DMS153 treated with DMSO at 0.1 percent for 48 hours (cell line): ENCODE data around the gene YIPF2.
"Not testable (repeated sequence)": the region's sequence is repeated elsewhere in the genome, so short reads cannot be mapped to it uniquely, and the experiment has no call there.

ENCODE experiments used
- DNase-seq: peaks from one replicate; lab custom pipeline; 2025; ENCODE audit not compliant: unreplicated experiment; lab: John Stamatoyannopoulos, UW

Gene YIPF2

GRCh38 chr19:10941649-10942048 is 13.2 kb upstream of the YIPF2 start:
- not testable (repeated sequence) for DNase-seq

DNA sequence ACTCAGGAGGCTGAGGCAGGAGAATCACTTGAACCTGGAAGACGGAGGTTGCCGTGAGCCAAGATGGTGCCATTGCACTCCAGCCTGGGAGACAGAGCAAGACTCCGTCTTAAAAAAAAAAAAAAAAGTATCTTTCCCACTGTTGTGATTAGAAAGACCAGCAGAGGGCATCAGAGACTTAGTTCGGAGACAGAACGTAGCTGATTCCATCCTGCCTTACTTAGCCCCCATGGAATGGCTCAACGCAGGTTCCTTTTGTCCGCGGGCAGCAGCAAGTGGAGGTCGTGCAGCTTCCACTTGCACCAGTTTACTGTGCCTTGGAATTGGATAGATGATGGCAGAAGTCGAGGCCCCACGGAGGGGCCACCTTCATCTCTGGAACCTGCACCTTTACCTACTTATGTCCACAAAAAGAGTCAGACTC is 8.2 kb upstream of the YIPF2 start:
- peak; percentile 79 for DNase-seq

GRCh38 chr19:10935371-10936059 is 7.1 kb upstream of the YIPF2 start:
- no peak for DNase-seq

GRCh38 chr19:10929402-10929794 is 959 bp upstream of the YIPF2 start:
- DNase-seq, result no peak

GRCh38 chr19:10927730-10928562 is 493 bp downstream of the YIPF2 start:
- no peak for DNase-seq

DNA sequence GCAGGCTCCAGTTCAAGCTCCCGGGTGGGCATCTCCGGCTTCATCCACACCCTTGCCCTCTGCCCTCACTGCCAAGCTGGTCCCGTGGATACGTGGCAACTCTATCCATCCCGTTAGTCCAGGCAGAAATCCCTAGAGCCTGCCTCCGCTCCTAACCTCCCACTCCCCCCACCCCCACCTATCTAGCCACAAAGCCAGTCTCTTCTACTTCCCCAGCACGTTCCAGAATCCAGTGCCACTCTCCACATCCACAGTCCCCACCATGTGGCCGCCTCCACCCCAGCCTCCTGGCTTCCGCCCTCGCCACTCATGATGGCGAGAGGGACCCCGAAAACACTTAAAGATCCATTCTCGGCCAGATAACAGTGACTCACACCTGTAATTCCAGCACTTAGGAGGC is 3.8 kb downstream of the YIPF2 start:
- DNase-seq, result no peak

DNA sequence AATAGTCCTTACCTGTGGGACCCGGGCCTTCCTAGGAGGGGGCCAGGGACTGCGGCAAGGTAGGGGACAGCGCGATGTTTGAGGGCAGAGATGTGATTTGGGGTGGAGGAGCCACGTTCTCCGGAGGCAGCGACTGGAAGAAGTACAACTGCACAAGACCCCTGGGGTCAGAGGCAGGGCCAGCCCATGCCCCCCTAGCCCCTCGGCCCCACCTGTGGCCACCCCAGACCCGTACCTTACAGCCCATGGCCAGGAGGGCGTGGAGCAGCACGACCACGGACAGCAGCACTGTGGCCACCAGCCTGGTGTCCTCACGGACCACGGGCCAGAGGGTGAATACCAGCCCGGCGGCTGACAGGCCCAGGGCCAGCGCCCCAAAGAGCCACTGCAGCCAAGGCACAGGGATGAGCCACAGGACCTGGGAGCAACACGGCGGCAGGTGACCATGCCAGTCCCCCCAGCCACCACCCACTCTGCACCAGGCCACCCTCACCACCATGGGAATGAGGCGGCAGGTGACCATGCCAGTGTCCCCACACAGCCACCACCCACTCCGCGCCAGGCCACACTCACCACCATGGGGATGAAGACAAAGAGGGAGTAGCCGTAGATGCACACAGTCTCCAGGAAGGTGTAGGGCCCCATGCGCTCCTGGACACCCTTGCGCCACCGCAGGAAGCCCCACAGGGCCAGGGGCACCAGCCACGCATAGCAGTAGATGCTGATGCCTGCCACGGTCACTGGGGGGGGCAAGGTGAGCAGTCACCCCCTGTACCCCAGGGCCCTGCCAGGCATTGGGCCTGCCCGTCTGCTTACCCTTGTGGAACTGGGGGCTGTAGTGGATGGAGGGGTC is 5.0 kb downstream of the YIPF2 start:
- DNase-seq, result no peak

DNA sequence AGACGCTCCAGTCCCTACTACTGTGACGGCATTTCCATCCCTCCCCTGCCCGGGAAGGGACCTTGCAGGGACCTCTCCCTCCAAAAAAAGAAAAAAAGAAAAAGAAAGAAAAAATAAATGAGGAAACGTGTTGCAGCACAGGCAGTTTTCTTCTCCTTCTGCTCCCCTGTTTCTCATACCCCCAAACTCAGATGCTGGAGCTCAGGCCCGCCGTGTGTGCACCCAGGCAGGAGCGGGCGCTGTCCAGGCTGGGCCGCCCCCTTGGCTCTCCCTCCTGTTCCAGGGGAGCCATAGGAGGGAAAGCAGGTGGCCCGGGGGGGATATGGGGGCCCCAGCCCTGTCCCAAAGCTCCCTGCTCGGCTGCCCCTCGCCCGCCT is 5.8 kb downstream of the YIPF2 start:
- no peak for DNase-seq

- DNase-seq, result no peak
These were observed 6.4 kb downstream of the YIPF2 start for GRCh38 chr19:10921910-10922637.

GRCh38 chr19:10921199-10921909 is 7.1 kb downstream of the YIPF2 start:
- DNase-seq, result no peak

DNA sequence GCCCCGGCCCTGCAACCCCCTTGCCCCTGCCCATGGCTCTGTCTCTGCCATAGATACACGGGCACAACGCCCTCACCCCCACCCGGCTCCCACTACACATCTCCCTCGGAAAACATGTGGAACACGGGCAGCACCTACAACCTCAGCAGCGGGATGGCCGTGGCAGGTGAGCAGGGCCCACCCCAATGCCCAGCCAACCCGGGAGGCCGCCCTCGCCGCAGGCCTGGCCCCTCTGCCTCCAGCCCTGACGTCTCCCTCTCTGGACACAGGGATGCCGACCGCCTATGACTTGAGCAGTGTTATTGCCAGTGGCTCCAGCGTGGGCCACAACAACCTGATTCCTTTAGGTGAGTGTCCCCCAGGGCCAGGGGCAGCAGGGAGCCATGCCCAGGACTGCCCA is 7.7 kb downstream of the YIPF2 start:
- no peak for DNase-seq

GRCh38 chr19:10920288-10920655 is 8.2 kb downstream of the YIPF2 start:
- DNase-seq, result no peak

DNA sequence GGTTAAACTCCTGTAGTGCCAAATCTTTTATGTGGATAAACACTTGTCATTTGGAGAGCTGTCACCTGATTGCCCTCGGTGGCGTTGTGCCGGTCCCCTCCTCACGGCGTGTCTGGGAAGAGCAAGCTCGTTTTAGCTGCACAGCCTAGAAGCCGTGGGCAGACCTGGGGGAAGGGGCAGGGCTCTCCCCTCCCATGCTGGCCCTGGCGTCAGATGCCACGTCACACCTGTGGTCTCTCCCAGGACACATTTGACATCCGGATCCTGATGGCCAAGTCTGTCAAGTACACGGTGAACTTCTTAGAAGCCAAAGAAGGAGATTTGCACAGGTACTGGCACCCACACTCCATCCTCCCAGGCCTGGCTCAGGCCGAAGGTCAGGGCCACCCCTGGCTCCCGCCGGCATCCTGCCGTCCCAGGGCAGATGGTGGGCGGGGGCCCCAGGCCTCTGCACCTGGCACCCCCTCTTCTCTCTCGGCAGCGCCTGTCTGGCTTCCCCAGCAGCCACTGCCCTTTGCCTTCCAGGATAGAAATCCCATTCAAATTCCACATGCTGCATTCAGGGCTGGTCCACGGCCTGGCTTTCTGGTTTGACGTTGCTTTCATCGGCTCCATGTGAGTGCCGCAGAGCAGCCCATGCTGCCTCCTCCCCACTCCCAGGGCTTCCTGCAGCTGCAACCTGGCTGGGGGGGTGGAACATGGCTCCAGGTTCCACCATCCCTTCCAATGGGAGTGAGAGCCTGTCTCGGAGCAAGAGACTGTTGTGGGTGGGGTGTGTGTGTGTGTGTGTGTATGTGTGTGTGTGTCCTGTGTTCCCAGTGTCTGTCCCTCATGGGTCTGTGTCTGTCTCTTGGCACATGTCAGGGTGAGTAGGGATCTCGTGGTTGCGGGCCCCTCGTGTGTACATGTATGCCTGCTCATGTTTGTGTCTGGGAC is 8.8 kb downstream of the YIPF2 start:
- peak; percentile 72 for DNase-seq

DNA sequence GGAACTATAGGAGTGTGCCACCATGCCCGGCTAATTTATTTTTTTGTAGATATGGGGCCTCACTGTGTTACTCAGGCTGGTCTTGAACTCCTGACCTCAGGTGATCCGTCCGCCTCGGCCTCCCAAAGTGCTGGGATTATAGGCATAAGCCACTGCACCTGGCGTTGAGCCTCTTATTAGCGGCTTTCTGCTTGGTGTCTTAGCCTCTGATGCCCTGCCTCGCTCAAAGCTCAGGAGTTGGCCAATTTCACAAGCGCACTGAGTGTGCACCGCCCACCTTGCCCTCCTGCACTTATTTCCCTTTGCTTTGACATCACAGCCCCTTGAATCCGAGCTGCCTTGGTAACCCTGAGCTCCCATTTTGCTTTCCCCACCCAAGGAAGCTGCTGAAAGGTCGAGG is 10.1 kb downstream of the YIPF2 start:
- no peak for DNase-seq

- DNase-seq, result no peak
These were observed 11.8 kb downstream of the YIPF2 start for GRCh38 chr19:10916602-10917001.

GRCh38 chr19:10915130-10916091 is 13.0 kb downstream of the YIPF2 start:
- no peak for DNase-seq

DNA sequence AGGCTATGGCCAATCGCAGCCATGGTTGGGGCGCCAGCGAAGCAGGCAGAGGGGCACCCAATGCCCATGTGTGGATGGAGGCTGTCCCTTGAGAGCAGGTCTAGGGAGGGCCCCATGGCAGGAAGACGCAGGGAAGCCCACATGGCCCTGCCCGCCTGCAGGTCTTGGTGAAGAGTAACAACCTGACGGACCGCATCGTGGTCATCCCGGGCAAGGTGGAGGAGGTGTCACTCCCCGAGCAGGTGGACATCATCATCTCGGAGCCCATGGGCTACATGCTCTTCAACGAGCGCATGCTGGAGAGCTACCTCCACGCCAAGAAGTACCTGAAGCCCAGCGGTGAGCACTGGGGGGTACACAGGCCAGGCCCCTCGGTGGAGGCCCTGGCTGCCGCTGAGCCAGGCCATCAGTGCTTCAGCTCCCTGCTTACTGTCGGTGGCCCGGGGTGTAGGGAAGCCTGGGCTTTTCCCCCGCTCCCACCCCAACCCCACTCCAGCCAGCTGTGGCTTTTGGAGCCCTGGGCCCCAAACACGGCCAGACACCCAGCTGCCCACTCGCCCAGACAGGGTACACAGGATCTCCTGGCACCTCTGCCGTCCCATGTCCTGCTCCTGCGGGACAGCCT is 14.6 kb downstream of the YIPF2 start:
- no peak for DNase-seq

GRCh38 chr19:10912619-10913018 is 15.8 kb downstream of the YIPF2 start:
- no peak for DNase-seq
